ENCODE data around the gene B9D2.

B9D2 gene

DNA sequence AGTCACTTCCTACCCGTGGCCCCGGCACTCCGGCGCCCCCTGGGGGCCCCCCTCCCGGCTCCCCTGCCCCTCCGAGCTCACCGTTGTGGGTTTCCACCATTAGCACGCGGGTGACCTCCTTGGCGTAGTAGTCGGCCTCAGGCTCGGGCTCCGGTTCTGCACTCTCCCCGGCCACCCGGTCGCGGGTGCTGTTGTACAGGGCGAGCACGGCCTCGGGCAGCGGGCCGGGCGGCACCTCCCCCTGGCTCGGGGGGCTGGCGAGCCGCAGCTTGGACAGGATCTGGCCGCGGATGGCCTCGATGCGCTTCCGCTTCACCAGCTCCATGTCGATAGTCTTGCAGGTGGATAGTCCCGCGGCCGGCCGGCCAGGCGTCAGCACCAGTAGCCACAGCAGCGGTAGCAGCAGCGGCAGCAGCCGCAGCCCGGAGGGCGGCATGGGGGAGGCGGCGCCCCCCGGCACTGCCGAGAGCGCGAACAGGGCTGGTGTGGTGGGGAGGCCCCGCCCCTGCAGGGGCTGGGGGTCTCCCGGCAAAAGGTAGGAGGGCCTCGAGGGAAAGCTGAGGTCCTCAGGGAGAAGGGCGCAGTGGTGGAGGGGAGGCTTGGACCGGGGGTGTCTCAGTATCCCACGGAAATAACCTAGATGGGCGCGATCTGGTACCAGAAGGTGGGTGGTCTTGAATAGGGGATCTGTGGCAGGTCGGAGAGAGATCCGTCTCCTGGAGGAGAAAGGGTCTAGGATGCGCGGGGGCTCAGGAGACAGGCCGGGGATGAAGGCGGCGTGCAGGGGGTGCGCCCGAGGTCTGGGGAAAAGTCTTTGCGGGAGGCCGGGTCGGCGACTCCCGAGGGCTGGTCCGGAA lies 11.1 kb downstream of the B9D2 start (continued):
- no peak for TF ChIP-seq PRDM6 (tag by site-specific recombination; IDR thresholded peaks at IDR 0.05)
- TF ChIP-seq, protein P1, sequence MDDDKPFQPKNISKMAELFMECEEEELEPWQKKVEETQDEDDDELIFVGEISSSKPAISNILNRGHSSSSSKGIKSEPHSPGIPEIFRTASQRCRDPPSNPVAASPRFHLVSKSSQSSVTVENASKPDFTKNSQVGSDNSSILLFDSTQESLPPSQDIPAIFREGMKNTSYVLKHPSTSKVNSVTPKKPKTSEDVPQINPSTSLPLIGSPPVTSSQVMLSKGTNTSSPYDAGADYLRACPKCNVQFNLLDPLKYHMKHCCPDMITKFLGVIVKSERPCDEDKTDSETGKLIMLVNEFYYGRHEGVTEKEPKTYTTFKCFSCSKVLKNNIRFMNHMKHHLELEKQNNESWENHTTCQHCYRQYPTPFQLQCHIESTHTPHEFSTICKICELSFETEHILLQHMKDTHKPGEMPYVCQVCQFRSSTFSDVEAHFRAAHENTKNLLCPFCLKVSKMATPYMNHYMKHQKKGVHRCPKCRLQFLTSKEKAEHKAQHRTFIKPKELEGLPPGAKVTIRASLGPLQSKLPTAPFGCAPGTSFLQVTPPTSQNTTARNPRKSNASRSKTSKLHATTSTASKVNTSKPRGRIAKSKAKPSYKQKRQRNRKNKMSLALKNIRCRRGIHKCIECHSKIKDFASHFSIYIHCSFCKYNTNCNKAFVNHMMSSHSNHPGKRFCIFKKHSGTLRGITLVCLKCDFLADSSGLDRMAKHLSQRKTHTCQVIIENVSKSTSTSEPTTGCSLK (tag by site-specific recombination; IDR thresholded peaks at IDR 0.05) = no peak
- no peak for TF ChIP-seq TRIM28 (IDR thresholded peaks at IDR 0.05; ENCODE audit: borderline replicate concordance, low read length)
- TF ChIP-seq, protein P2, sequence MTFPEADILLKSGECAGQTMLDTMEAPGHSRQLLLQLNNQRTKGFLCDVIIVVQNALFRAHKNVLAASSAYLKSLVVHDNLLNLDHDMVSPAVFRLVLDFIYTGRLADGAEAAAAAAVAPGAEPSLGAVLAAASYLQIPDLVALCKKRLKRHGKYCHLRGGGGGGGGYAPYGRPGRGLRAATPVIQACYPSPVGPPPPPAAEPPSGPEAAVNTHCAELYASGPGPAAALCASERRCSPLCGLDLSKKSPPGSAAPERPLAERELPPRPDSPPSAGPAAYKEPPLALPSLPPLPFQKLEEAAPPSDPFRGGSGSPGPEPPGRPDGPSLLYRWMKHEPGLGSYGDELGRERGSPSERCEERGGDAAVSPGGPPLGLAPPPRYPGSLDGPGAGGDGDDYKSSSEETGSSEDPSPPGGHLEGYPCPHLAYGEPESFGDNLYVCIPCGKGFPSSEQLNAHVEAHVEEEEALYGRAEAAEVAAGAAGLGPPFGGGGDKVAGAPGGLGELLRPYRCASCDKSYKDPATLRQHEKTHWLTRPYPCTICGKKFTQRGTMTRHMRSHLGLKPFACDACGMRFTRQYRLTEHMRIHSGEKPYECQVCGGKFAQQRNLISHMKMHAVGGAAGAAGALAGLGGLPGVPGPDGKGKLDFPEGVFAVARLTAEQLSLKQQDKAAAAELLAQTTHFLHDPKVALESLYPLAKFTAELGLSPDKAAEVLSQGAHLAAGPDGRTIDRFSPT (tag by site-specific recombination; IDR thresholded peaks at IDR 0.05) = peak; percentile 79; the same call in 1 of the 2 replicates
- peak; percentile 51 for TF ChIP-seq ZFHX2 (tag by site-specific recombination; conservative IDR thresholded peaks at IDR 0.05)
- TF ChIP-seq ZFP37 (tag by site-specific recombination; IDR thresholded peaks at IDR 0.05) = 0 out of 2 replicates have a peak, but pooled peaks have one; percentile 72
- no peak for TF ChIP-seq KLF10 (tag by site-specific recombination; IDR thresholded peaks at IDR 0.05)
- peak; percentile 66 for TF ChIP-seq ZBTB26 (tag by site-specific recombination; optimal IDR thresholded peaks at IDR 0.05)
- TF ChIP-seq ELK4 (IDR thresholded peaks at IDR 0.05; ENCODE audit: borderline replicate concordance, low read depth, low read length) = no peak
- no peak; the same call in 1 of the 2 replicates for TF ChIP-seq ZNF843 (tag by site-specific recombination; IDR thresholded peaks at IDR 0.05)
- no peak for TF ChIP-seq ZNF140 (tag by site-specific recombination; IDR thresholded peaks at IDR 0.05)
- peak; percentile 50; the same call in 1 of the 2 replicates for TF ChIP-seq YY2 (tag by site-specific recombination; IDR thresholded peaks at IDR 0.05)
- TF ChIP-seq ZNF266 (tag by site-specific recombination; IDR thresholded peaks at IDR 0.05; ENCODE audit: low read depth) = no peak
- TF ChIP-seq ZNF704 (tag by site-specific recombination; IDR thresholded peaks at IDR 0.05) = no peak
- TF ChIP-seq ZSCAN4 (tag by site-specific recombination; IDR thresholded peaks at IDR 0.05) = no peak
- no peak for TF ChIP-seq ZNF239 (tag by site-specific recombination; IDR thresholded peaks at IDR 0.05)
- TF ChIP-seq ZNF335 (tag by site-specific recombination; conservative IDR thresholded peaks at IDR 0.05) = peak; percentile 99
- TF ChIP-seq ZIC2 (tag by site-specific recombination; IDR thresholded peaks at IDR 0.05) = no peak; the same call in 1 of the 2 replicates
- no peak for TF ChIP-seq ZNF677 (tag by site-specific recombination; IDR thresholded peaks at IDR 0.05)
- TF ChIP-seq TSHZ1 (tag by site-specific recombination; IDR thresholded peaks at IDR 0.05; ENCODE audit: borderline replicate concordance) = no peak
- TF ChIP-seq ZNF768 (tag by site-specific recombination; IDR thresholded peaks at IDR 0.05) = no peak
- TF ChIP-seq ZBTB20 (tag by site-specific recombination; IDR thresholded peaks at IDR 0.05) = peak; percentile 51; the same call in 1 of the 2 replicates
- peak; percentile 67 for TF ChIP-seq ZNF23 (tag by site-specific recombination; IDR thresholded peaks at IDR 0.05; ENCODE audit: borderline replicate concordance)
- no peak for TF ChIP-seq ZNF529 (tag by site-specific recombination; IDR thresholded peaks at IDR 0.05; ENCODE audit: insufficient replicate concordance)
